Stimulated activated naive CD4-positive, alpha-beta T cell treated with Interleukin-2 at 50 U/mL for 16 hours (primary cell): ENCODE results near the gene FUT7.

ENCODE experiments used
- DNase-seq: peaks from one replicate; lab custom pipeline; 2025; lab: John Stamatoyannopoulos, UW

Gene FUT7

DNA sequence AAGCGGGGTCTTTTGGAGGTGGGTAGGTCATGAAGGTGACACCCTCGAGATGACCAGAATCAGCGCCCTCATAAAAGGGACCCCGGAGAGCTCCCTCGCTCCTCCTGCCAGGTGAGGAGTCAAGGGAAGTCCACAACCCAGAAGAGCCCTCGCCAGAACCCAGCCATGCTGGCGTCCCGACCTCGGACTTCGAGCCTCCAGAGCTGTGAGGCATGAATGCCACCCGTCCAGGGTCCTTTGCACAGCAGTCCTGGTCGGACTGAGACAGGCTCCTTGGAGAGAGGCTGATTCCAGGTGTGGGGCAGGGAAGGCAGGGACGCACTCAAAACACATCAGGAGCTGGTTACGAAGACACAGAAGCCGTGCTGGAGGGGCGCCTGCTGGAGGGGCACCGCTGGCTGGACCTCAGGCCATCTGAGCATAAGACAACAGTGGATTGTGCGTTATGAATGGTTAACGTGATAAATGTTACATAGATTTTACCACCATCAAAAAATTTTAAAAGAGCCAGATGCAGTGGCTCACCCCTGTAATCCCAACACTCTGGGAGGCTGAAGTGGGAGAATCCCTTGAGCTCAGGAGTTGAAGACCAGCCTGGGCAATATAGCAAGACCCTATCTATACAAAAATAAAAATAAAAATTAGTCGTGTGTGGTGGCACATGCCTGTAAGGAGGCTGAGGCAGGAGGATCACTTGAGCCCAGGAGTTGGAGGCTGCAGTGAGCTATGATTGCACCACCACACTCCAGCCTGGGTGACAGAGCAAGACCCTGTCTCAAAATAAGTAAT, 29.8 kb downstream of the FUT7 start:
- no peak for DNase-seq

- DNase-seq = peak; percentile 29
Measured at GRCh38 chr9:137000177-137000930, 31.5 kb downstream of the FUT7 start.

DNA sequence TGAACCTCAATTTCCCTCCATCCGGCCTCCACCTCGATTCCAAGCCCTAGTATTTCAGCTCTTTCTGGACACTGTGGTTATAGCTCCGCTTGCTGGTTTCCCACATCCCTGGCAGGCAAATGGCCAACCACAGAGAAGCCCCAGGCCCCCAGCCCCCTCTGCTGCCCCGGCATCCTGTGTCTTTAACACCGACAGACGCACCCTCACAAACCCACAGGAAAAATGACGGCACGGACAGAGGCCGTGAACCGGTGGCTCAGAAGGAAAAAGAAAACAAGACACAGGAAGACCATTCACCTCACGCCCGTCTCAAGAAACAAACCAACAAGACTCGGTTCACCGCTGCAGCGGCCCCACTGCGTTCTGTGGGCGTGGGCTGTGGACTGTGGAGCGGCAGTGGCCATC, 34.1 kb downstream of the FUT7 start:
- DNase-seq = no peak

DNA sequence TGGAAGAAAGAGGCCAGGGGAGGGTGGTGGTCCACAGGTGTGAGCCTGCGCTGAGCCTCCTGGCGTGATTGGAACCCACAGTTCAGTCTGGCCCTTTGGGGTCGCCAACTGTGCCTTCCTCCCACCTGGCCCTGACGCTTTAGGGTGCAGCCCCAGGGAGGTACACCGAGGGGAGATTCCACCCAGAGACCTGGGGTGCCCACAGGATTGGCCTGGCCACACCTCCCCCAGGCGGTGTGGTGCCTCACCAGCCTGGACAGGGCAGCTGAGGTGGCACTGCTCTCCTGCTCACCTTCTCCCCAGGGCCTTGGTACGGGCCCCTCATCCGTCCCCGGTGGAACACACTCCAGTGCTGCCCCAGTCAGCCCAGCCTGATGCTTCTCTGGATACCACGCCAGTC, 34.5 kb downstream of the FUT7 start:
- no peak for DNase-seq

GRCh38 chr9:136996361-136997292, 35.3 kb downstream of the FUT7 start, which contains the start of gene CLIC3:
CLIC3 (minus strand) TSS chr9:136996568; CDS start chr9:136996543, 25 bp downstream.
- peak; percentile 32 for DNase-seq

DNA sequence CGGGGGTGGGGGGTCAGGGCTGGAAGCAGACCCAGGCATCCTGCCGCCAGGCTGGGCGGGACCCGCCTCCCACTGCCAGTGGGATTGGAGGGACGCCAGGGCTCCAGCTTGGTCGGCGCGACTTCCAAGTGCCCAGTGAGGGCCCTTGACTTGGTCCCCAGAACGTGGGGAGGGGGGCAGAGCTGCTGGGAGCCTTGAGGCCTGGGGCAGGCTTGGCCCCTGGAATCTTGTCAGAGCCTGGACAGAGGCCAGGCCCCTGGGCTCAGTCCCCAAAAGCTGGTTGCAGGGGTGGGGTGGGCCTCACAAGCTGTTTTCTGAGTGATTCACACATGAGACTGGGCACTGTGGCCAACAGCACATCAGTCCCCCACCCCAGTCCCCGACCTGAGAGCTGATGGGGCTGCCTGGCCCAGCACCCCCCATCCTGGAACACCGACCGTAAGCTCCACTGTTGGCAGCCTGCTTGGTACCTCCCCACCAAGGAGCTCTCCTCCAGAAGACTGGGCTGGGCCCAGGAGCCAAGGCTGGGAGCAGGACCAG, 36.0 kb downstream of the FUT7 start:
- DNase-seq = no peak

GRCh38 chr9:136995362-136995761, 36.5 kb downstream of the FUT7 start:
- DNase-seq = no peak

- no peak for DNase-seq
Measured at GRCh38 chr9:136994888-136995230, 37.0 kb downstream of the FUT7 start.

DNA sequence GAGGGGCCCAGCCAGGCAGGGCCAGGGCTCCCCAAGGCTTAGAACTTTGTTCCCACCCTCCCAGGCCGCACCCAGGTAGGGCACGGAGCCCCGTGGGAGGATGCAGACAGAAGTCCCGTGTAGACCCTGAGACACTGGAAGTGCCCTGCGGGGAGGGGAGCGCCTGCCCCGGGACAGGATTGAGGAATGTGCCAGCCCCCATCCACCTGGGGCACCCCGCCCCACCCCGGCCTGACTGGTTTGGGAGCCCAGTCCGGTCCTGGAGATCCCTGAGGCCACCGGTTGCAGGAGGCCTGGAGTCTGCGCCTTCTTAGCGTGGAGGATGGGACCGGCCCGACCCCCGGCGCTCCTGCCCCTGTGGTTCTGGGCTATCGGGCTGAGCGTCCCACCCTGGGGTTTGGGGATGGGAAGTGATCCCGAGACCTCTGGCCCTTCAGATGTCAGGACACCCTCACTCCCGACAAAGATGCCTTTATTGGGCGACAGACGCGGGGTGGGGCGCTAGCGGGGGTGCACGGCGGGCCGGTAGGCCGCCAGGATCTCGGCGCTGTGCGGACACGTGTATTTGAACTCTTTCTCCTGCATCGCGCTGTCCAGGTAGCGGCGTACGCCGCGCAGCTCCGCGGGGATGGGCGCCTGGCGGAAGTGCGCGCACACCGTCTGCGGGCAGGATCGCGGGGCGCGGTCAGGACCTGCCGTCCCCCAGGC, 37.6 kb downstream of the FUT7 start:
- no peak for DNase-seq

GRCh38 chr9:136992819-136993369, 39.0 kb downstream of the FUT7 start:
- no peak for DNase-seq

DNA sequence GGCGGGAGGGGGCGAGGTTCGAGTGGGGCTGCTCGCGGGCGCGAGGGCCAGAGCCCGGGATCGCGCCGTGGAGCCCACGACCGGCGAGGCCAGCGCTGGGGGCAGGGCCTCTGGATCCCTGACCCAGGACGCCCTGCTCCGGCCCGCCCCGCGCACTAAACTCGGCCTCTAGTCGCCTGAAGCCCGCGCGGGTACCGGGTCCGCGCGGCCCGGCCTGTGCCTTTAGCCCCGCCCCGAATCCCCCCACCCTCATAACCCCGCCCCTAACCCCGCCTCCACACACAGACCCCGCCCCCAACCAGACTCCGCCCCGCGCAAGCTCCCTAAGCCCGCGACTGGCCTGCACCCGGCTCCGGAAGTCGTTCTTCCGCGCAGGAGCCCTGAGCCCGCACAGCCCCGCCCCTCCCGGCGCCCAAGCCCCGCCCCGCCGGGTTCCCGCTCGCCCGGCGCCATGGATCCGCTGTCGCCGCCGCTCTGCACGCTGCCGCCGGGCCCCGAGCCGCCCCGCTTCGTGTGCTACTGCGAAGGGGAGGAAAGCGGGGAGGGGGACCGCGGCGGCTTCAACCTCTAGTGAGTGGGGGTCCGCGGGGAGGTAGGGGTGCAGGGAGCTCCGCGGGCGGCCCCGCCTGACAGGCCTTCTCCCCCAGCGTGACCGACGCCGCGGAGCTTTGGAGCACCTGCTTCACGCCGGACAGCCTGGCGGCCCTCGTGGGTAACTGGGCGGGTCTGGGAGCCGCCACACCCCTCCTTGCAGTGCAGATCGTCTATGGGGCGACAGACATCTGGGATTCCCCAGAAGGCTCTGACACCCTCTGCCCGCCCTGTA, 39.7 kb downstream of the FUT7 start, which contains the start of gene PAXX:
Gene PAXX, plus strand, starts transcription at position 430 of the 826 bp plus-strand sequence. Its CDS starts 22 bp downstream, at position 452.
- DNase-seq = peak; percentile 90

- DNase-seq = no peak
Measured at GRCh38 chr9:136990242-136990911, 41.5 kb downstream of the FUT7 start.

DNA sequence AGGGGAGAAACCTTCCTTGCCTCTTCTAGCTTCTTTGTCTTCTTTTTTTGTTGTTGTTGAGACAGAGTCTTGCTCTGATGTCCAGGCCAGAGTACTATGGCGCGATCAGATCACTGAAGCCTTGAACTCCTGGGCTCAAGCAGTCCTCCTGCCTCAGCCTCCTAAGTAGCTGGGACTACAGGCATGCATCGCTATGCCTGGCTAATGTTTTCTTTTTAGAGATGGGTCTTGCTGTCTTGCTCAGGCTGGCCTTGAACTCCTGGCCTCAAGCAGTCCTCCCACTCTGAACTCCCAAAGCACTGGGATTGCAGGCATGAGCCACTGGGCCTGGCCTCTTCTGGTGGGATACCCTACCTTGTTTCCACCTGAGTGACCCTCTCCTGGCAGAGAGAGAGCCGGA, 43.0 kb downstream of the FUT7 start:
- no peak for DNase-seq

DNA sequence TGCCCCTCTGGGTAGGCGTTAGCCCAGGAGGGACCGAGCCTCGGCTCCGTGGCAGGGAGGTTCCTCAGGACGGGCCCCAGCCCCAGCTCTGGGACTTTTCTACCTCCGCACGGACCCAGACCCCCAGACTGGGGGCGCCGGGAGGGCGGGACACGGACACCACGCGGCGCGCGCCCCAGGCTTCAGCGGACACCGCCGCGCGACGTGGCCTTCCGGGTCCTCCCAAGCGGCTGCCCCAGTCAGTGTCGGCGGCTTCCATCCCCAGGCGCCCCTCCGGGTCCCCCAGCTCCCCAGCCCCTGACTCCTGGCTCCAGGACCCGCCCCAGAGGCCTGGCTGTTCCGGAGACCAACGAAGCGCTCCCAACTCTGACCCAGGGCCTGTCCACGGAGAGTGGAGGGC, 46.0 kb downstream of the FUT7 start:
- DNase-seq = no peak

- no peak for DNase-seq
Measured at GRCh38 chr9:136985027-136985602, 46.8 kb downstream of the FUT7 start.

- DNase-seq = no peak
Measured at GRCh38 chr9:136984464-136985026, 47.3 kb downstream of the FUT7 start.

DNA sequence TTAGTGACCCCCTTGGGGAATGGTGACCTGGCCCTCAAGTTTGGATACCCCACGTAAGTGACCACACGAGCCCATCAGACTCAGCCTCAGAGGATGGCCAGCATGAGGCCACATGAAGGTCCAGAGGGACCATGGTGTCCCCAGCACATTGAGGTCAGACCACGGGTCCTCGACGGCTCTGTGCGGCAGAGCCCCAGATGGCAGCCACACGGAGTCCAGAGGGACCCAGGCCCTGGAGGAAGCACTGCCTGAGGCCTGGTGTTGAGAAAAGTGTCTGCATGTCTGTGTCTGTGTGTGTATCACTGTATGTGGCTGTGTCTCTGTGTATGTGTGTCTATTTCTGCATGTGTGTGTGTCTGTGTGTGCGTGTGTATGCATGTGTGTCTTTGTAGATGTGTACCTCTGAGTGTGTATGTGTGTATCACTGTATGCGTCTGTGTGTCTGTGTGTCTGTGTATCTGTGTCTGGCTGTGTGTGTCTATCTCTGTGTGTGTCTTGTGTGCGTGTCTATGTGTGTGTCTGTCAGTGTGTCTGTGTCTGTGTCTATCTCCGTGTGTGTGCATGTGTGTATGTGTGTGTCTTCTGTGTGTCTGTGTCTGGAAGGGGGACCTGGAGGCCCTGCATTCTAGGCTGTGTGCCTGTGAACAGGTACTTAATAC, 48.1 kb downstream of the FUT7 start:
- no peak for DNase-seq

- DNase-seq = no peak
Measured at GRCh38 chr9:136983167-136983566, 48.7 kb downstream of the FUT7 start.
